GM12878 (cell line): ENCODE measurements around the gene IPO8. TPM values are rescaled to one million over a fixed set of nuclear protein-coding genes. Genes with fewer than 3 reads are reported as not detected.

Experiments used
- CHD2 ChIP-seq: IDR thresholded peaks from 2 replicates; pipeline ENCODE4 v1.6.1; 2011; ENCODE audit warnings: low read depth, low read length, improper control_type of control experiment, borderline replicate concordance
- HDAC6 ChIP-seq: fragments of 200-600 bp; sonication (generic); IDR thresholded peaks from one replicate; pipeline ENCODE4 v1.8.0; 2017; ENCODE audit warnings: antibody characterized with exemption; ENCODE audit not compliant: unreplicated experiment
- NBN ChIP-seq: fragments of 450-650 bp; IDR thresholded peaks from 2 replicates; pipeline ENCODE4 v1.6.1; 2016
- RCOR1 ChIP-seq: conservative IDR thresholded peaks from 2 replicates; pipeline ENCODE4 v1.6.1; 2012; ENCODE audit warnings: low read depth, low read length, improper control_type of control experiment
- TCF3 ChIP-seq: IDR thresholded peaks from 2 replicates; pipeline ENCODE4 v1.6.1; 2012; ENCODE audit warnings: low read depth, mild to moderate bottlenecking, low read length, borderline replicate concordance; ENCODE audit not compliant: insufficient read depth
- TCF7 ChIP-seq: IDR thresholded peaks from 2 replicates; pipeline ENCODE4 v1.6.1; 2014; ENCODE audit warnings: antibody characterized with exemption, borderline replicate concordance
- ZNF24 ChIP-seq: fragments of 450-650 bp; IDR thresholded peaks from 2 replicates; pipeline ENCODE4 v1.6.1; 2017; ENCODE audit warnings: antibody characterized with exemption, mild to moderate bottlenecking
- polyA plus RNA-seq, 11 experiments: library from polyadenylated mRNA; depleted of rRNA in 4 of 11; unstranded in 6 of 11; stranded (reverse) in 5 of 11; fragments of >200 nt; fragmentation: Nextera tagmentation in 4 of 11; fragmentation: Illumina TruSeq in 1 of 11; extraction: Ambion mirVana in 4 of 11; extraction: Trizol in 1 of 11; gene quantifications; 1 replicate in 1 of 11; 2 replicates in 10 of 11; pipeline versions ENCODE4 v1.2.1 to v1.2.3, GENCODE V29; 2011 to 2016; ENCODE audit warnings: inconsistent platforms in 2 of 11, missing spikeins in 2 of 11, low read depth in 1 of 11
- total RNA-seq, 4 experiments: library from RNA; depleted of rRNA in 3 of 4; stranded (reverse); fragments of >200 nt in 3 of 4; fragmentation: Illumina TruSeq in 1 of 4; extraction: Trizol in 1 of 4; gene quantifications; 2 replicates each; pipeline versions ENCODE4 v1.2.1 to v1.2.3, GENCODE V29; 2013 to 2021
- TF ChIP-seq, protein P1 (sequence below): fragments of 150-350 bp; IDR thresholded peaks from 2 replicates; pipeline ENCODE4 v1.6.1; 2016; ENCODE audit warnings: low read depth, low read length
- TF ChIP-seq, protein P2 (sequence below): IDR thresholded peaks from 2 replicates; pipeline ENCODE4 v1.6.1; 2011; ENCODE audit warnings: borderline replicate concordance, low read depth, mild to moderate bottlenecking, moderate library complexity, mixed read lengths, low read length; ENCODE audit not compliant: insufficient read depth; ENCODE audit errors: extremely low read length

The IPO8 gene
- total and polyA plus RNA-seq, 10 of the 15 experiments (the other 5 are each of a cell fraction or from before 2014, with no cell fraction given): 6.9 to 38.5 (median 15.1) TPM

DNA sequence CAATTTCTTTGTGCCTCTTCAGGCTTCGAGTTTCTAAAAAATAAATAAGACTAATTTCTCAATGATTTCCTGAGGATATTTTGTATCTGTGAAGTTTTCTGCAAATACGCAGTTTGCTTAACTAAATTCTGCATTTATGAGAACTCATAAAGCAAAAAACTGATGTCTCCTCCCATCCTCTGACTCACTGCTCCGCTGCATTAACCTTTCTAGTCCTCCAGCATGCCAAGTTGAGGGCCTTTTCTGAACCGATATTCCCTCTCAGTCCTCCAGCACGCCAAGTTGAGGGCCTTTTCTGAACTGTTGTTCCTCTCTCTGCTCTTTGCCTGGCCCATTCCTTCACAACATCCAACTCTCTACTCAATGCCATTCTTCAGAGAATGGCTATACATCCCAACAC, 3.2 kb downstream of the IPO8 start (continued):
- TF ChIP-seq NBN (no peak), CHD2 (no peak), ZNF24 (no peak), TCF7 (no peak), HDAC6 (no peak), TCF3 (no peak), RCOR1 (no peak)
- TF ChIP-seq, protein P1, sequence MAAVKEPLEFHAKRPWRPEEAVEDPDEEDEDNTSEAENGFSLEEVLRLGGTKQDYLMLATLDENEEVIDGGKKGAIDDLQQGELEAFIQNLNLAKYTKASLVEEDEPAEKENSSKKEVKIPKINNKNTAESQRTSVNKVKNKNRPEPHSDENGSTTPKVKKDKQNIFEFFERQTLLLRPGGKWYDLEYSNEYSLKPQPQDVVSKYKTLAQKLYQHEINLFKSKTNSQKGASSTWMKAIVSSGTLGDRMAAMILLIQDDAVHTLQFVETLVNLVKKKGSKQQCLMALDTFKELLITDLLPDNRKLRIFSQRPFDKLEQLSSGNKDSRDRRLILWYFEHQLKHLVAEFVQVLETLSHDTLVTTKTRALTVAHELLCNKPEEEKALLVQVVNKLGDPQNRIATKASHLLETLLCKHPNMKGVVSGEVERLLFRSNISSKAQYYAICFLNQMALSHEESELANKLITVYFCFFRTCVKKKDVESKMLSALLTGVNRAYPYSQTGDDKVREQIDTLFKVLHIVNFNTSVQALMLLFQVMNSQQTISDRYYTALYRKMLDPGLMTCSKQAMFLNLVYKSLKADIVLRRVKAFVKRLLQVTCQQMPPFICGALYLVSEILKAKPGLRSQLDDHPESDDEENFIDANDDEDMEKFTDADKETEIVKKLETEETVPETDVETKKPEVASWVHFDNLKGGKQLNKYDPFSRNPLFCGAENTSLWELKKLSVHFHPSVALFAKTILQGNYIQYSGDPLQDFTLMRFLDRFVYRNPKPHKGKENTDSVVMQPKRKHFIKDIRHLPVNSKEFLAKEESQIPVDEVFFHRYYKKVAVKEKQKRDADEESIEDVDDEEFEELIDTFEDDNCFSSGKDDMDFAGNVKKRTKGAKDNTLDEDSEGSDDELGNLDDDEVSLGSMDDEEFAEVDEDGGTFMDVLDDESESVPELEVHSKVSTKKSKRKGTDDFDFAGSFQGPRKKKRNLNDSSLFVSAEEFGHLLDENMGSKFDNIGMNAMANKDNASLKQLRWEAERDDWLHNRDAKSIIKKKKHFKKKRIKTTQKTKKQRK: no peak
- TF ChIP-seq, protein P2, sequence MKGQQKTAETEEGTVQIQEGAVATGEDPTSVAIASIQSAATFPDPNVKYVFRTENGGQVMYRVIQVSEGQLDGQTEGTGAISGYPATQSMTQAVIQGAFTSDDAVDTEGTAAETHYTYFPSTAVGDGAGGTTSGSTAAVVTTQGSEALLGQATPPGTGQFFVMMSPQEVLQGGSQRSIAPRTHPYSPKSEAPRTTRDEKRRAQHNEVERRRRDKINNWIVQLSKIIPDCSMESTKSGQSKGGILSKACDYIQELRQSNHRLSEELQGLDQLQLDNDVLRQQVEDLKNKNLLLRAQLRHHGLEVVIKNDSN: no peak
